Large intestine (tissue), 3 donors: Measurements from ENCODE around the gene UTP14A. TPM values are rescaled to one million over a fixed set of nuclear protein-coding genes. Genes with fewer than 3 reads are reported as not detected.

Source experiments
- DNase-seq, 2 donors: peaks; one replicate each; pipeline versions ENCODE4 v3.0.0 to v3.0.0-alpha.2; 2013
- H3K27ac ChIP-seq: one replicate; pipeline ENCODE4 v1.5.1; 2013; ENCODE audit warnings: low read length
- H3K27me3 ChIP-seq: 2 replicates; pipeline ENCODE4 v1.6.1; 2013; ENCODE audit warnings: low read length; ENCODE audit not compliant: control insufficient read depth, insufficient read depth
- H3K36me3 ChIP-seq: 2 replicates; pipeline ENCODE4 v1.6.1; 2013; ENCODE audit warnings: low read length; ENCODE audit not compliant: control insufficient read depth, insufficient read depth
- H3K4me1 ChIP-seq: one replicate; pipeline ENCODE4 v1.6.1; 2013; ENCODE audit warnings: low read length; ENCODE audit not compliant: control insufficient read depth, insufficient read depth
- H3K4me3 ChIP-seq: one replicate; pipeline ENCODE4 v1.5.1; 2013; ENCODE audit warnings: low read length
- H3K9me3 ChIP-seq: one replicate; pipeline ENCODE4 v1.6.1; 2013; ENCODE audit warnings: mild to moderate bottlenecking, low read depth, low read length, moderate library complexity; ENCODE audit not compliant: control insufficient read depth
- WGBS: methylation state at CpG from one replicate; pipeline ENCODE4 v1.1.5; 2013; ENCODE audit warnings: low lambda C conversion rate; ENCODE audit not compliant: insufficient coverage; 5-methylcytosine and 5-hydroxymethylcytosine counted together
- polyA plus RNA-seq: library from polyadenylated mRNA; unstranded; fragments of 120-200 nt; gene quantifications from one replicate; pipeline ENCODE4 v1.2.1, GENCODE V29; 2013

UTP14A gene
- polyA plus RNA-seq, 1 donor: 20.3 TPM

GRCh38 chrX:129925305-129926092 is 19.5 kb downstream of the UTP14A start:
- DNase-seq: peak; percentile 56 to 60
- Histone ChIP-seq H3K27me3 (no peaks in the 10 kb centered on the region), H3K27ac (no peak overlapping the region), H3K36me3 (peaks cover 37% of the 10 kb centered on the region), H3K4me1 (no peaks in the 10 kb centered on the region), H3K4me3 (no peak overlapping the region), H3K9me3 (no peaks in the 10 kb centered on the region)
- WGBS: no CpG with 5 or more reads among the region's 15 CpGs

DNA sequence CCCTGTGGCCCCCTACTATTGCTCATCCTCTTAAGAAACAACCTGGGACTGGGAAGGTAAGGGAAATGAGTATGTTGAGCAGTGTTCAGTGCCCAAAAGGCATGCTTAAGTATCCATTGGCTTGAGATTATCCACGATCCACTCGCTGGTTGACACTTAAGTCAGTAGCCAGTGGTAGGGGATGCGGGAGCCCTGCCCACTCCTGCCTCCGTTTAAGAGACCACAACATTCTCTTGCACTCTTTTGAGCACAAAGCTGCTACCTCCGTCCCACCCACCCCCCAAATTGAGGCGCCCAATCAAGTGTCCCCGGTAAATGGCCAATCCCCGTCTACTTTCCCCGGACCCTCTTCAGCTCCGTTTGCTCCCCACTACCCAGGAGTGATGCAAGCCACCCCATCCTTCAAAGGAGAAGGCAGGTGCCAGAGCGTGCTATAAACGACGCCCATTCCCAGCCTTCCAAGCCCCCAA is 25.0 kb downstream of the UTP14A start:
- Histone ChIP-seq H3K9me3 (no peaks in the 10 kb centered on the region), H3K36me3 (peaks cover 11% of the 10 kb centered on the region), H3K27ac (peak overlapping the region; percentile 91), H3K4me3 (peak overlapping the region; percentile 69), H3K4me1 (peaks cover 3% of the 10 kb centered on the region), H3K27me3 (peaks cover 10% of the 10 kb centered on the region)
- WGBS: no CpG with 5 or more reads among the region's 13 CpGs
- no peak for DNase-seq

GRCh38 chrX:129931411-129932015 is 25.5 kb downstream of the UTP14A start:
- peak overlapping the region; percentile 91 for H3K27ac ChIP-seq
- WGBS: no CpG with 5 or more reads among the region's 41 CpGs
- peaks cover 3% of the 10 kb centered on the region for H3K4me1 ChIP-seq
- H3K27me3 ChIP-seq: peaks cover 10% of the 10 kb centered on the region
- H3K9me3 ChIP-seq: no peaks in the 10 kb centered on the region
- peak overlapping the region; percentile 69 for H3K4me3 ChIP-seq
- H3K36me3 ChIP-seq: peaks cover 6% of the 10 kb centered on the region
- DNase-seq: peak; percentile 82 to 89

DNA sequence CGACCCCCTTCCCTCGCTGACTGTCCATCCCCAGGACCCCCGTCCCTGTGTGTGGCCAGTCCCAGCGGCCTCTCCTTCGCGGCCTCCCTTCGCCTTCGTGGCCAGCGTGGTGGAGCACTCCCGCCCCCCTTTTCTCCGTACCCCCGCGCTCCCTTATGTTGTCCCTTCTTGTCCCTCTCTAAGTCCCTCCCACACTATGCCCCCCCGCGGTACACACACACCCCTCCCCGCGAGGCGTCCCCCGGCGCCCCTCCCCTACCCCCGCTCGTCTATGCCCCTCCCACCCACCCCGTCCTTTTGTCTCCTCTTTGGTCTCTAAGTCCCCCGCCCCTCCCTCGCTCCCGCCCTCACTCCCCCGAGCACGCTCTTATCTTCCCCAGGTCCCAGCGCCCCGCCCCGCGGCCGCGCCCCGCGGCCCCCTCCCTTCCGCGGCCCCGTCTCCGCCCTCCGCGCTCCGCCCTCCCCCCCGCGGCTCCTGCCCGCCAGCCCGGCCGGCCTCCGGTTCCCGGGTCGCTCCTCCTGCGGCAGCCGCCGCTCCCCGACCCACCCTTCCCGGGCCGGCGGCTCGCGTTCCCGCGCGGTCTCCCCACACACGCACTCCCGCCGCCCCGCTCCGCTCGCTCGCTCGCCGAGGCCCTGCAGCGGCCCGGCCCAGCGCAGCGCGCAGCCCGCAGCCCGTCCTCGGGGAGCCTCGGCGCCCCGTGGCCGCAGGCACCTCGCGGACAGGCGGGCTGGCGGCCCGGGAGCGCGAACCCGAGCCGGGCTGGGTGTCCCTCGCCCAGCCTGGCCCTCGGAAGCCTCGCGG is 26.3 kb downstream of the UTP14A start:
- Histone ChIP-seq H3K4me3 (peak overlapping the region; percentile 69), H3K9me3 (no peaks in the 10 kb centered on the region), H3K27me3 (peaks cover 10% of the 10 kb centered on the region), H3K27ac (peak overlapping the region; percentile 91), H3K4me1 (peaks cover 9% of the 10 kb centered on the region), H3K36me3 (peaks cover 6% of the 10 kb centered on the region)
- no CpG with 5 or more reads among the region's 97 CpGs for WGBS
- peak; percentile 83 to 90 for DNase-seq

- Histone ChIP-seq H3K27ac (no peak overlapping the region), H3K36me3 (peaks cover 3% of the 10 kb centered on the region), H3K4me1 (peaks cover 9% of the 10 kb centered on the region), H3K4me3 (peak overlapping the region; percentile 35), H3K27me3 (peaks cover 10% of the 10 kb centered on the region), H3K9me3 (no peaks in the 10 kb centered on the region)
- WGBS: no CpG with 5 or more reads among the region's 47 CpGs
- peak in 1 of 2 donors; percentile 49 for DNase-seq
These were observed 26.9 kb downstream of the UTP14A start for GRCh38 chrX:129932821-129933321.

GRCh38 chrX:129933700-129934099 is 27.7 kb downstream of the UTP14A start:
- no CpG with 5 or more reads among the region's 7 CpGs for WGBS
- peaks cover 10% of the 10 kb centered on the region for H3K27me3 ChIP-seq
- DNase-seq: no peak
- H3K4me1 ChIP-seq: peaks cover 9% of the 10 kb centered on the region
- no peak overlapping the region for H3K4me3 ChIP-seq
- no peak overlapping the region for H3K27ac ChIP-seq
- no peaks in the 10 kb centered on the region for H3K9me3 ChIP-seq
- peaks cover 2% of the 10 kb centered on the region for H3K36me3 ChIP-seq

DNA sequence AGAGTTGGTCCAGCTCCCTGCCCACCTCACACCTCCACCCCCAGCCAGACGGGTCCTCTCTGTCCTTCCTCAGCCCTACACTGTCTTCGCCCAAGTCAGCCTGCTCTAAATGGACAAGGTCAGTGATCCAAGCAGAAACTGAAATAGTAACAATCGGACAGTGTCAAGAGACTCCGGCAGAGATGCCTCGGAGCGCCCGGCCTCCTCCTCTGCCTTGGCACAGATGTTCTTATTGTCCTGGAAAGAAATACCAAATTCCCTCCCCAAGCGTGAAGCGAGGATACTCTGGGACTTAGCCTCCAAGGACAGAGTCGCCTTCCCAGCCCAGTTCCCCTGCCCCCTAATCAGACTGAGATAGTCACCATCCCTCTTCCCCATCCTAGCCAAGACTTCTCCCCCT is 28.5 kb downstream of the UTP14A start:
- Histone ChIP-seq H3K36me3 (no peaks in the 10 kb centered on the region), H3K4me1 (peaks cover 9% of the 10 kb centered on the region), H3K27ac (no peak overlapping the region), H3K27me3 (peaks cover 10% of the 10 kb centered on the region), H3K4me3 (no peak overlapping the region), H3K9me3 (no peaks in the 10 kb centered on the region)
- no CpG with 5 or more reads among the region's 10 CpGs for WGBS
- no peak for DNase-seq

- DNase-seq: no peak
- no peaks in the 10 kb centered on the region for H3K36me3 ChIP-seq
- no CpG with 5 or more reads among the region's 5 CpGs for WGBS
- no peaks in the 10 kb centered on the region for H3K9me3 ChIP-seq
- H3K4me1 ChIP-seq: peaks cover 9% of the 10 kb centered on the region
- no peak overlapping the region for H3K27ac ChIP-seq
- no peak overlapping the region for H3K4me3 ChIP-seq
- peaks cover 10% of the 10 kb centered on the region for H3K27me3 ChIP-seq
These were observed 29.0 kb downstream of the UTP14A start for GRCh38 chrX:129934952-129935351.

- peaks cover 7% of the 10 kb centered on the region for H3K27me3 ChIP-seq
- no peaks in the 10 kb centered on the region for H3K9me3 ChIP-seq
- DNase-seq: no peak
- no peak overlapping the region for H3K27ac ChIP-seq
- H3K4me1 ChIP-seq: peaks cover 6% of the 10 kb centered on the region
- WGBS: no CpG with 5 or more reads among the region's 4 CpGs
- no peak overlapping the region for H3K4me3 ChIP-seq
- H3K36me3 ChIP-seq: no peaks in the 10 kb centered on the region
These were observed 32.1 kb downstream of the UTP14A start for GRCh38 chrX:129938081-129938480.

GRCh38 chrX:129939986-129940385 is 34.0 kb downstream of the UTP14A start:
- H3K27me3 ChIP-seq: no peaks in the 10 kb centered on the region
- H3K4me3 ChIP-seq: no peak overlapping the region
- DNase-seq: no peak
- no peaks in the 10 kb centered on the region for H3K9me3 ChIP-seq
- H3K27ac ChIP-seq: no peak overlapping the region
- no peaks in the 10 kb centered on the region for H3K36me3 ChIP-seq
- peaks cover 8% of the 10 kb centered on the region for H3K4me1 ChIP-seq
- WGBS: no CpG with 5 or more reads among the region's 8 CpGs
